HG03521 (cell line): ENCODE measurements around the gene MRFAP1.

Source experiments
- ATAC-seq: cut with Tn5 transposase; IDR thresholded peaks from one replicate; pipeline ENCODE4 v1.9.1; 2021; ENCODE audit warnings: mild to moderate bottlenecking, moderate library complexity; ENCODE audit not compliant: unreplicated experiment

MRFAP1 gene

GRCh38 chr4:6640292-6641163 is at the start of gene MRFAP1:
Gene MRFAP1, plus strand, starts transcription at chr4:6640685. Its CDS starts 178 bp downstream, at chr4:6640863.
- ATAC-seq: peak; percentile 85

GRCh38 chr4:6591313-6591712 is 49.2 kb upstream of the MRFAP1 start:
- ATAC-seq: no peak

GRCh38 chr4:6591781-6592180 is 48.7 kb upstream of the MRFAP1 start:
- ATAC-seq: no peak

GRCh38 chr4:6592804-6593563 is 47.5 kb upstream of the MRFAP1 start:
- ATAC-seq: no peak

GRCh38 chr4:6594341-6594740 is 46.1 kb upstream of the MRFAP1 start:
- ATAC-seq: no peak

- no peak for ATAC-seq
These were observed 45.6 kb upstream of the MRFAP1 start for GRCh38 chr4:6594826-6595355.

- ATAC-seq: no peak
These were observed 44.5 kb upstream of the MRFAP1 start for GRCh38 chr4:6595897-6596537.

GRCh38 chr4:6596948-6597347 is 43.5 kb upstream of the MRFAP1 start:
- no peak for ATAC-seq

- no peak for ATAC-seq
These were observed 42.4 kb upstream of the MRFAP1 start for GRCh38 chr4:6598127-6598526.

GRCh38 chr4:6598641-6599040 is 41.8 kb upstream of the MRFAP1 start:
- ATAC-seq: no peak

- ATAC-seq: no peak
These were observed 38.7 kb upstream of the MRFAP1 start for GRCh38 chr4:6601661-6602250.

GRCh38 chr4:6602289-6602688 is 38.2 kb upstream of the MRFAP1 start:
- no peak for ATAC-seq

- ATAC-seq: no peak
These were observed 37.4 kb upstream of the MRFAP1 start for GRCh38 chr4:6603128-6603527.

- ATAC-seq: no peak
These were observed 35.4 kb upstream of the MRFAP1 start for GRCh38 chr4:6605114-6605513.

GRCh38 chr4:6605605-6606004 is 34.9 kb upstream of the MRFAP1 start:
- no peak for ATAC-seq

GRCh38 chr4:6606465-6607235 is 33.8 kb upstream of the MRFAP1 start:
- no peak for ATAC-seq

- ATAC-seq: no peak
These were observed 33.0 kb upstream of the MRFAP1 start for GRCh38 chr4:6607368-6608055.

- no peak for ATAC-seq
These were observed 31.6 kb upstream of the MRFAP1 start for GRCh38 chr4:6608758-6609414.
